H9 (cell line): ENCODE measurements around the gene TMEM270. TPM values are rescaled to one million over a fixed set of nuclear protein-coding genes. Genes with fewer than 3 reads are reported as not detected.

Experiments used
- DNase-seq: peaks from one replicate; pipeline ENCODE4 v3.0.0-alpha.2; 2017
- H2AFZ ChIP-seq: one replicate; pipeline ENCODE4 v1.6.1; 2013; ENCODE audit warnings: mild to moderate bottlenecking, low read length, control low read depth, moderate library complexity
- H2AK5ac ChIP-seq: 2 replicates; pipeline ENCODE4 v1.6.1; 2013; ENCODE audit warnings: low read length, control low read depth, mixed read lengths; ENCODE audit not compliant: insufficient read length
- H2BK120ac ChIP-seq: one replicate; pipeline ENCODE4 v1.6.1; 2013; ENCODE audit warnings: low read depth, mild to moderate bottlenecking, low read length, control low read depth, inconsistent platforms; ENCODE audit not compliant: poor library complexity, severe bottlenecking
- H2BK12ac ChIP-seq: 2 replicates; pipeline ENCODE4 v1.6.1; 2013; ENCODE audit warnings: low read length, control low read depth, mixed read lengths, low read depth; ENCODE audit not compliant: insufficient read length
- H2BK15ac ChIP-seq: 2 replicates; pipeline ENCODE4 v1.6.1; 2013; ENCODE audit warnings: low read depth, low read length, control low read depth
- H2BK20ac ChIP-seq: one replicate; pipeline ENCODE4 v1.6.1; 2013; ENCODE audit warnings: low read depth, mild to moderate bottlenecking, low read length, control low read depth, inconsistent platforms; ENCODE audit not compliant: poor library complexity, severe bottlenecking
- H2BK5ac ChIP-seq: 2 replicates; pipeline ENCODE4 v1.6.1; 2013; ENCODE audit warnings: low read length, control low read depth, mixed read lengths; ENCODE audit not compliant: insufficient read length
- H3K14ac ChIP-seq: 2 replicates; pipeline ENCODE4 v1.6.1; 2013; ENCODE audit warnings: low read length, control low read depth; ENCODE audit not compliant: insufficient read depth
- H3K18ac ChIP-seq: 2 replicates; pipeline ENCODE4 v1.6.1; 2013; ENCODE audit warnings: low read depth, mild to moderate bottlenecking, mixed read lengths, low read length, control low read depth; ENCODE audit not compliant: insufficient read length
- H3K23ac ChIP-seq: 2 replicates; pipeline ENCODE4 v1.6.1; 2013; ENCODE audit warnings: low read length, control low read depth, mixed read lengths, low read depth; ENCODE audit not compliant: insufficient read length
- H3K23me2 ChIP-seq: 2 replicates; pipeline ENCODE4 v1.6.1; 2013; ENCODE audit warnings: low read depth, mild to moderate bottlenecking, mixed read lengths, low read length, control low read depth; ENCODE audit not compliant: insufficient read length, poor library complexity, severe bottlenecking
- H3K27ac ChIP-seq: 2 replicates; pipeline ENCODE4 v1.5.1; 2013; ENCODE audit warnings: low read length, control low read depth, mixed read lengths, low read depth; ENCODE audit not compliant: insufficient read length
- H3K27me3 ChIP-seq: 2 replicates; pipeline ENCODE4 v1.6.1; 2013; ENCODE audit warnings: low read length, control low read depth, inconsistent platforms; ENCODE audit not compliant: insufficient read depth
- H3K4ac ChIP-seq: 2 replicates; pipeline ENCODE4 v1.6.1; 2013; ENCODE audit warnings: low read depth, mild to moderate bottlenecking, control low read depth, inconsistent platforms, low read length, moderate library complexity
- H3K4me1 ChIP-seq: 2 replicates; pipeline ENCODE4 v1.6.1; 2013; ENCODE audit warnings: low read length, control low read depth, inconsistent platforms; ENCODE audit not compliant: insufficient read depth
- H3K4me2 ChIP-seq: 2 replicates; pipeline ENCODE4 v1.6.1; 2013; ENCODE audit warnings: low read length, control low read depth, mixed read lengths; ENCODE audit not compliant: insufficient read length, insufficient read depth
- H3K56ac ChIP-seq: 2 replicates; pipeline ENCODE4 v1.6.1; 2013; ENCODE audit warnings: low read depth, mild to moderate bottlenecking, mixed read lengths, low read length, control low read depth; ENCODE audit not compliant: insufficient read length
- H3K79me1 ChIP-seq: 2 replicates; pipeline ENCODE4 v1.6.1; 2013; ENCODE audit warnings: low read depth, mild to moderate bottlenecking, moderate library complexity, low read length, control low read depth, inconsistent platforms; ENCODE audit not compliant: insufficient read depth, poor library complexity, severe bottlenecking
- H3K79me2 ChIP-seq: 2 replicates; pipeline ENCODE4 v1.6.1; 2013; ENCODE audit warnings: low read length, control low read depth, inconsistent platforms; ENCODE audit not compliant: insufficient read depth
- H3K9ac ChIP-seq: 2 replicates; pipeline ENCODE4 v1.6.1; 2013; ENCODE audit warnings: low read length, control low read depth, mixed read lengths; ENCODE audit not compliant: insufficient read length; ENCODE audit errors: extremely low read depth
- H3K9me3 ChIP-seq: one replicate; pipeline ENCODE4 v1.6.1; 2013; ENCODE audit warnings: low read depth, low read length, inconsistent platforms; ENCODE audit not compliant: control insufficient read depth
- H3T11ph ChIP-seq: one replicate; pipeline ENCODE4 v1.6.1; 2013; ENCODE audit warnings: mild to moderate bottlenecking, low read length, control low read depth, inconsistent platforms
- H4K20me1 ChIP-seq: one replicate; pipeline ENCODE4 v1.6.1; 2013; ENCODE audit not compliant: control insufficient read depth, insufficient read length, insufficient read depth
- H4K5ac ChIP-seq: 2 replicates; pipeline ENCODE4 v1.6.1; 2013; ENCODE audit warnings: low read depth, mild to moderate bottlenecking, mixed read lengths, low read length, control low read depth; ENCODE audit not compliant: insufficient read length
- H4K8ac ChIP-seq: replicated peaks from 2 replicates; pipeline ENCODE4 v1.6.1; 2013; ENCODE audit warnings: low read length, control low read depth, mixed read lengths, low read depth; ENCODE audit not compliant: insufficient read length
- H4K91ac ChIP-seq: 2 replicates; pipeline ENCODE4 v1.6.1; 2013; ENCODE audit warnings: low read depth, mild to moderate bottlenecking, moderate library complexity, mixed read lengths, low read length, control low read depth; ENCODE audit not compliant: insufficient read length
- H3K27ac Mint-ChIP-seq, 3 experiments: 2 replicates in 2 of 3; 3 replicates in 1 of 3; pipeline ENCODE4 v1.8.0; 2020 to 2021; ENCODE audit warnings: mixed read lengths in 3 of 3, mild to moderate bottlenecking in 1 of 3, moderate library complexity in 1 of 3
- H3K27me3 Mint-ChIP-seq: 2 replicates; pipeline ENCODE4 v1.8.0; 2021; ENCODE audit warnings: low read depth, mild to moderate bottlenecking, moderate library complexity, mixed read lengths
- H3K36me3 Mint-ChIP-seq, 3 experiments: 2 replicates in 2 of 3; 3 replicates in 1 of 3; pipeline ENCODE4 v1.8.0; 2020 to 2021; ENCODE audit warnings: low read depth in 3 of 3, mixed read lengths in 3 of 3; ENCODE audit not compliant: insufficient read depth in 1 of 3
- H3K4me1 Mint-ChIP-seq, 2 experiments: 2 replicates each; pipeline ENCODE4 v1.8.0; 2020; ENCODE audit warnings: mixed read lengths in 2 of 2
- H3K4me3 Mint-ChIP-seq, 2 experiments: 2 replicates in 1 of 2; 3 replicates in 1 of 2; pipeline ENCODE4 v1.8.0; 2020 to 2021; ENCODE audit warnings: mild to moderate bottlenecking in 2 of 2, mixed read lengths in 2 of 2, moderate library complexity in 1 of 2
- H3K9me3 Mint-ChIP-seq, 2 experiments: 2 replicates in 1 of 2; 3 replicates in 1 of 2; pipeline ENCODE4 v1.8.0; 2020; ENCODE audit warnings: mild to moderate bottlenecking in 2 of 2, mixed read lengths in 2 of 2, moderate library complexity in 1 of 2
- CTCF ChIP-seq: fragments of 200-600 bp; sonication (generic); conservative IDR thresholded peaks from 3 replicates; pipeline ENCODE4 v1.8.0; 2021; ENCODE audit warnings: antibody characterized with exemption, mild to moderate bottlenecking
- WGBS: extraction: QIAGEN DNeasy Blood & Tissue Kit; methylation state at CpG from one replicate; pipeline ENCODE4 v1.1.7; 2013; ENCODE audit warnings: missing lambda C conversion rate, low lambda C conversion rate, mixed read lengths; ENCODE audit not compliant: insufficient read length; ENCODE audit errors: extremely low coverage; 5-methylcytosine and 5-hydroxymethylcytosine counted together
- total RNA-seq: library from RNA; stranded (reverse); gene quantifications from 2 replicates; pipeline ENCODE4 v1.2.1, GENCODE V29; 2021

TMEM270 gene
- total RNA-seq, 1 experiment from 2014 or later = not detected

DNA sequence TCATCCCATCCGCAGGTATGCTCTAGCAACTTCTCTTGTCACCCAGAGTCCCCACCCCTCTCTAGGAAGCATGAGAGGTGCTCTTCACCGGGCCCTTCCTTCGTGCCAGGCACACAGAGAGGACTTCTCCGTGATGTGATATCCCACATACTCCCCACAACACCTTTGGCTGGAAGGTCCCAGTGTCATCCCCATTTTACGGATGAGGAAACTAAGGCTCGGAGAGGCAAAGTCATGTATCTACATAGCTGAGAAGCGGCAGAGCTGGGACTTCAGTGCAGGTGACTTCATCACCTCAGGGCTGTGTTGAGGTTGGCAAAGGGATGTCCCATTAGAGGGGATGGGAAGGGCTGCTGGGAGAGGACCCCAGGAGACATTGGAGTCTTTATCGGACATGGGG lies 15.4 kb downstream of the TMEM270 start:
- Mint-ChIP-seq H3K27me3 (peaks cover 8% of the 10 kb centered on the region), H3K36me3 (no peaks in the 10 kb centered on the region), H3K27ac (no peak overlapping the region), H3K9me3 (no peaks in the 10 kb centered on the region), H3K4me1 (peaks cover 4 to 10% of the 10 kb centered on the region in 2 experiments; a peak in 3 of 4 replicates), H3K4me3 (no peak overlapping the region)
- Histone ChIP-seq H4K20me1 (no peaks in the 10 kb centered on the region), H3K79me1 (no peaks in the 10 kb centered on the region), H3K4me1 (no peaks in the 10 kb centered on the region), H3T11ph (no peak overlapping the region), H2BK12ac (no peak overlapping the region), H3K23ac (no peak overlapping the region), H3K27ac (no peak overlapping the region), H3K9ac (no peak overlapping the region), H3K23me2 (no peaks in the 10 kb centered on the region), H2AFZ (no peak overlapping the region), H3K18ac (no peak overlapping the region), H2BK20ac (no peak overlapping the region), H3K14ac (no peak overlapping the region), H3K56ac (no peak overlapping the region), H3K79me2 (no peaks in the 10 kb centered on the region), H3K4ac (no peak overlapping the region), H4K91ac (no peak overlapping the region), H3K9me3 (no peaks in the 10 kb centered on the region), H4K8ac (no peak overlapping the region), H2BK5ac (no peak overlapping the region), H4K5ac (no peak overlapping the region), H3K27me3 (no peaks in the 10 kb centered on the region), H2BK120ac (no peak overlapping the region), H2AK5ac (no peak overlapping the region), H3K4me2 (no peak overlapping the region), H2BK15ac (no peak overlapping the region)
- no peak for DNase-seq
- WGBS = no CpG with 5 or more reads among the region's 8 CpGs
- no peak for TF ChIP-seq CTCF
